KMS-11 (cell line): ENCODE results near the gene ACAP3.

ENCODE experiments used
- H2AFZ ChIP-seq: fragments of 200-600 bp; sonication (generic); 2 replicates; pipeline ENCODE4 v1.6.1; 2016; ENCODE audit warnings: antibody characterized with exemption, mixed run types, low read depth
- H3K27ac ChIP-seq: fragments of 200-600 bp; sonication (generic); 2 replicates; pipeline ENCODE4 v1.6.1; 2016; ENCODE audit warnings: mild to moderate bottlenecking, mixed run types
- H3K27me3 ChIP-seq: fragments of 200-600 bp; sonication (generic); 2 replicates; pipeline ENCODE4 v1.6.1; 2017; ENCODE audit warnings: mild to moderate bottlenecking, low read depth, mixed run types, moderate library complexity; ENCODE audit not compliant: insufficient read depth
- H3K36me3 ChIP-seq: fragments of 200-600 bp; sonication (generic); 2 replicates; pipeline ENCODE4 v1.6.1; 2017; ENCODE audit warnings: mild to moderate bottlenecking, mixed run types; ENCODE audit not compliant: insufficient read depth
- H3K4me1 ChIP-seq: fragments of 200-600 bp; sonication (generic); 2 replicates; pipeline ENCODE4 v1.6.1; 2016; ENCODE audit warnings: mild to moderate bottlenecking, low read depth, mixed run types; ENCODE audit not compliant: poor library complexity, severe bottlenecking
- H3K4me2 ChIP-seq: fragments of 200-600 bp; sonication (generic); 2 replicates; pipeline ENCODE4 v1.7.0; 2016; ENCODE audit warnings: mild to moderate bottlenecking, mixed run types
- H3K4me3 ChIP-seq: fragments of 200-600 bp; sonication (generic); IDR thresholded peaks from 2 replicates; pipeline ENCODE4 v1.6.1; 2017; ENCODE audit warnings: low read depth, low read length, mixed read lengths; ENCODE audit not compliant: insufficient read depth
- H3K79me2 ChIP-seq: fragments of 200-600 bp; sonication (generic); 2 replicates; pipeline ENCODE4 v1.6.1; 2016; ENCODE audit warnings: low read depth, mixed run types; ENCODE audit not compliant: insufficient read depth
- H3K9ac ChIP-seq: fragments of 200-600 bp; sonication (generic); 2 replicates; pipeline ENCODE4 v1.6.1; 2016; ENCODE audit warnings: mild to moderate bottlenecking, mixed run types
- H4K20me1 ChIP-seq: fragments of 200-600 bp; sonication (generic); 2 replicates; pipeline ENCODE4 v1.6.1; 2016; ENCODE audit warnings: mild to moderate bottlenecking, mixed run types; ENCODE audit not compliant: insufficient read depth
- CTCF ChIP-seq: fragments of 200-600 bp; sonication (generic); conservative IDR thresholded peaks from 2 replicates; pipeline ENCODE4 v1.6.1; 2017; ENCODE audit warnings: low read depth, mild to moderate bottlenecking, antibody characterized with exemption, low read length, moderate library complexity, mixed read lengths

Gene ACAP3

GRCh38 chr1:1244192-1244811 lies 63.4 kb downstream of the ACAP3 start:
- Histone ChIP-seq H3K4me3 (no peak overlapping the region), H3K4me1 (no peaks in the 10 kb centered on the region), H3K27me3 (peaks cover 55% of the 10 kb centered on the region), H3K27ac (no peak overlapping the region), H3K4me2 (no peak overlapping the region), H3K9ac (no peak overlapping the region), H2AFZ (no peak overlapping the region), H3K79me2 (no peaks in the 10 kb centered on the region), H3K36me3 (no peaks in the 10 kb centered on the region), H4K20me1 (no peaks in the 10 kb centered on the region)
- TF ChIP-seq CTCF = no peak

- no peak for TF ChIP-seq CTCF
- H3K4me2 ChIP-seq = no peak overlapping the region
- no peak overlapping the region for H3K4me3 ChIP-seq
- H3K9ac ChIP-seq = no peak overlapping the region
- no peak overlapping the region for H3K27ac ChIP-seq
- H3K36me3 ChIP-seq = no peaks in the 10 kb centered on the region
- H3K79me2 ChIP-seq = no peaks in the 10 kb centered on the region
- H4K20me1 ChIP-seq = no peaks in the 10 kb centered on the region
- peaks cover 60% of the 10 kb centered on the region for H3K27me3 ChIP-seq
- no peaks in the 10 kb centered on the region for H3K4me1 ChIP-seq
- no peak overlapping the region for H2AFZ ChIP-seq
Measured at GRCh38 chr1:1243807-1244191, 63.9 kb downstream of the ACAP3 start.

GRCh38 chr1:1243266-1243660 lies 64.5 kb downstream of the ACAP3 start:
- H3K36me3 ChIP-seq = no peaks in the 10 kb centered on the region
- H2AFZ ChIP-seq = no peak overlapping the region
- H3K27me3 ChIP-seq = peaks cover 62% of the 10 kb centered on the region
- TF ChIP-seq CTCF = no peak
- no peak overlapping the region for H3K4me3 ChIP-seq
- H3K27ac ChIP-seq = no peak overlapping the region
- H3K4me1 ChIP-seq = no peaks in the 10 kb centered on the region
- H3K79me2 ChIP-seq = no peaks in the 10 kb centered on the region
- H4K20me1 ChIP-seq = no peaks in the 10 kb centered on the region
- no peak overlapping the region for H3K9ac ChIP-seq
- H3K4me2 ChIP-seq = no peak overlapping the region

GRCh38 chr1:1242461-1243265 lies 65.1 kb downstream of the ACAP3 start:
- H3K27ac ChIP-seq = no peak overlapping the region
- H3K4me3 ChIP-seq = no peak overlapping the region
- H3K4me2 ChIP-seq = no peak overlapping the region
- H4K20me1 ChIP-seq = no peaks in the 10 kb centered on the region
- no peak overlapping the region for H2AFZ ChIP-seq
- no peak overlapping the region for H3K9ac ChIP-seq
- peaks cover 61% of the 10 kb centered on the region for H3K27me3 ChIP-seq
- H3K79me2 ChIP-seq = no peaks in the 10 kb centered on the region
- no peaks in the 10 kb centered on the region for H3K4me1 ChIP-seq
- no peak for TF ChIP-seq CTCF
- H3K36me3 ChIP-seq = no peaks in the 10 kb centered on the region
